Tibial nerve (tissue), 4 donors: Measurements from ENCODE around the gene ABI3BP.

Experiments used
- CTCF ChIP-seq, 5 experiments: fragments of 200-600 bp in 3 of 5; fragments of 450-650 bp in 2 of 5; sonication (generic) in 3 of 5; IDR thresholded peaks; one replicate each; pipeline ENCODE4 v1.5.1; 2016 to 2019; ENCODE audit warnings: antibody characterized with exemption in 5 of 5, mild to moderate bottlenecking in 3 of 5, moderate library complexity in 2 of 5
- EP300 ChIP-seq, 2 donors: sonication (generic); formaldehyde crosslinking; IDR thresholded peaks; one replicate each; pipeline ENCODE4 v1.6.1; 2017; ENCODE audit warnings: antibody characterized with exemption in 2 of 2, mild to moderate bottlenecking in 1 of 2

- TF ChIP-seq CTCF (IDR thresholded peaks at IDR 0.05) (no peak), EP300 (IDR thresholded peaks at IDR 0.05) (no peak)
Observed at GRCh38 chr3:100782906-100783305, 210.3 kb downstream of the ABI3BP start.
